ENCODE measurements around the gene ANGPTL8. TPM values are rescaled to one million over a fixed set of nuclear protein-coding genes. Genes with fewer than 3 reads are reported as not detected.
A peak's percentile ranks its signal among the peaks of the same experiment; 100 is the strongest.

Gene ANGPTL8
- total RNA-seq, 6 experiments from 2014 or later, result 56.7 to 287 (median 140) TPM

DNA sequence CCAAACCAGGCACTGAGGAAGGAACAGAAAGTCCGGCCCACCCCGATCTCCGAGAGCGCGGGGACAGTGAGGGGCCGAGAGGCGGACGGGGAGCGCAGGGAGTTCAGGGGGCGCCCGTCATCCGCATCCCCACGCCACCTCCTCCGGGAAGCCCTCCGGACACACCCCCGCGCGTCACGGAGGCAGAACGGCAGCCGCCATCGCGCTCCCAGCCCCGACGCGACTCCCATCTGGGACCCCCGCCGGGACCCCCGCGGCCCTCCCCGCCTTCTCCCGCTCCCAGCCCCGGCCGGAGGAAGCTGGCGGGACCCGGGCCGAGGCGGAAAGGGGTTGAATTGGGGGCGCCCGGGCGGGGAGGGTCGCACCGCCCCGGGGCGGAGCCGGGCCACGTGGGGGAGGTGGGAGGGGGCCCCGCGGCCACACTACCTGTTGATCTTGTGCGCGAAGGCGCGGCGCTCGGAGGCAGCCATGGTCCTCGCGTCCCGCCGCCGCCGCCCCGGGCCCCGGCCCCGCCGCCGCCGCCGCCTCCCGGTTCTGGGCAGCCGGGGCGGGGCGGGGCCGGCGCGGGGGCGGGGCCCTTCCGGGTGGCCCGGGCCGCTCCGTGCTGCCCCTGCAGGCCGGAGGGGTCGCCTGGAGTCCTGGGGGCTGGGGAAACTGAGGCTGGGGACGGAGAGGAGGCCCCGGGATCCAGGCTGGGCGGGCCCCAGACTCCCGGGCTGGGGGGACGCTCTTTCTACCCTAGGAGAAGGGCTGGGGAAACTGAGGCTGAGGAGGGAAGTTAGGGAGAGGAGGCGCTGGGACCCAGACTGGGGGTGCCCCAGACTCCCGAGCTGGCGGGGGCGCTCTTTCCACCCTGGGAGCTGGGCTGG, 22.8 kb downstream of the ANGPTL8 start, which contains the start of gene DOCK6:
DOCK6 (minus strand) TSS at position 554 of the 869 bp plus-strand sequence; CDS start at position 470, 84 bp downstream.
- no peaks in the 10 kb centered on the region for H3K27me3 ChIP-seq
- H3K27ac ChIP-seq, result peak within 1 kb of the TSS; percentile 68 to 88 (median 70)
- intact Hi-C loops (cut with DNase I), result no loop called here
- TF ChIP-seq POLR2A (IDR thresholded peaks at IDR 0.05) (peak; percentile 28), CTCF (IDR thresholded peaks at IDR 0.05) (peak; percentile 30 to 33 (median 32))
- peaks cover 0 to 8% (median 2%) of the 10 kb centered on the region in 4 donors for H3K4me1 ChIP-seq
- no peaks in the 10 kb centered on the region for H3K36me3 ChIP-seq
- DNase-seq (peak in 1 of 3 donors; percentile 53), ATAC-seq (peak; percentile 30 to 69 (median 49))
- H3K4me3 ChIP-seq, result peak within 1 kb of the TSS; percentile 69 to 84 (median 71)
- no peaks in the 10 kb centered on the region for H3K9me3 ChIP-seq
- WGBS (ENCODE audit: insufficient coverage, low coverage, low lambda C conversion rate, missing lambda C conversion rate), result 6% methylated on average over 6 of the region's 91 CpGs

GRCh38 chr19:11263726-11264125, 24.3 kb downstream of the ANGPTL8 start:
- no peaks in the 10 kb centered on the region for H3K9me3 ChIP-seq
- H3K4me3 ChIP-seq, result no peak overlapping the region
- intact Hi-C loops (cut with DNase I), result no loop called here
- WGBS (ENCODE audit: insufficient coverage, low coverage, low lambda C conversion rate, missing lambda C conversion rate), result 97% methylated on average over 4 of the region's 6 CpGs
- DNase-seq (no peak), ATAC-seq (no peak)
- TF ChIP-seq CTCF (IDR thresholded peaks at IDR 0.05), result no peak
- no peak for TF ChIP-seq POLR2A (IDR thresholded peaks at IDR 0.05)
- no peak overlapping the region for H3K27ac ChIP-seq
- H3K36me3 ChIP-seq, result no peaks in the 10 kb centered on the region
- peaks cover 0 to 8% (median 2%) of the 10 kb centered on the region in 4 donors for H3K4me1 ChIP-seq
- no peaks in the 10 kb centered on the region for H3K27me3 ChIP-seq

GRCh38 chr19:11264452-11265176, 25.2 kb downstream of the ANGPTL8 start:
- Histone ChIP-seq H3K4me1 (peaks cover 0 to 8% (median 2%) of the 10 kb centered on the region in 4 donors), H3K4me3 (no peak overlapping the region), H3K36me3 (no peaks in the 10 kb centered on the region), H3K27me3 (no peaks in the 10 kb centered on the region), H3K27ac (peak overlapping the region in 1 of 3 donors; percentile 38), H3K9me3 (no peaks in the 10 kb centered on the region)
- intact Hi-C loops (cut with DNase I), result no loop called here
- peak; percentile 28 to 53 (median 42) for ATAC-seq
- WGBS (ENCODE audit: insufficient coverage, low coverage, low lambda C conversion rate, missing lambda C conversion rate), result 65% methylated on average over 7 of the region's 19 CpGs
- peak in 2 of 3 donors; percentile 70 to 72 for DNase-seq
- TF ChIP-seq CTCF (IDR thresholded peaks at IDR 0.05) (no peak), POLR2A (IDR thresholded peaks at IDR 0.05) (no peak)

- no peak for ATAC-seq
- 75% methylated on average over 2 of the region's 6 CpGs for WGBS (ENCODE audit: insufficient coverage, low coverage, low lambda C conversion rate, missing lambda C conversion rate)
- no peak overlapping the region for H3K4me3 ChIP-seq
- intact Hi-C loops (cut with DNase I), result no loop called here
- H3K27ac ChIP-seq, result peak overlapping the region in 1 of 3 donors; percentile 38
- peaks cover 0 to 8% (median 2%) of the 10 kb centered on the region in 4 donors for H3K4me1 ChIP-seq
- no peak for DNase-seq
- no peaks in the 10 kb centered on the region for H3K36me3 ChIP-seq
- TF ChIP-seq POLR2A (IDR thresholded peaks at IDR 0.05) (no peak), CTCF (IDR thresholded peaks at IDR 0.05) (no peak)
- no peaks in the 10 kb centered on the region for H3K9me3 ChIP-seq
- no peaks in the 10 kb centered on the region for H3K27me3 ChIP-seq
Measured at GRCh38 chr19:11265177-11265784, 25.9 kb downstream of the ANGPTL8 start.
